ENCODE data around the gene DUSP21. TPM values are rescaled to one million over a fixed set of nuclear protein-coding genes. Genes with fewer than 3 reads are reported as not detected.

DUSP21 gene
- total RNA-seq, 1 experiment from 2014 or later: not detected

GRCh38 chrX:44889824-44890223 lies 46.0 kb downstream of the DUSP21 start:
- no peak overlapping the region for H3K27ac ChIP-seq (ENCODE audit: low read depth, low read length)
- no peak overlapping the region for H3K4me2 ChIP-seq (ENCODE audit: low read length)
- no peaks in the 10 kb centered on the region for H3K27me3 ChIP-seq (ENCODE audit: insufficient read depth, low read length)
- POLR2A ChIA-PET: no interaction called here
- peaks cover 83% of the 10 kb centered on the region for H3K79me2 ChIP-seq (ENCODE audit: insufficient read depth, low read length)
- RAD21 ChIA-PET (ENCODE audit: low non-redundant PET in 1 of 2, low total read pairs in 2 of 2, uncharacterized antibody in 2 of 2, unreplicated experiment in 2 of 2): no interaction called here
- no TSS peak for BruUV-seq (replicated peaks)
- intact Hi-C loops (cut with micrococcal nuclease): no loop called here
- no peak for DNase-seq (ENCODE audit: low read depth, low spot score)
- CTCF ChIA-PET: no interaction called here
- no peaks in the 10 kb centered on the region for H4K20me1 ChIP-seq (ENCODE audit: insufficient read depth)
- no peaks in the 10 kb centered on the region for H3K4me1 ChIP-seq (ENCODE audit: control insufficient read depth in 1 of 2, insufficient read depth in 2 of 2, low read length in 2 of 2)
- no peaks in the 10 kb centered on the region for H3K9me2 ChIP-seq (ENCODE audit: insufficient read depth)
- TF ChIP-seq CTCF (IDR thresholded peaks at IDR 0.05 in 2 of 3, conservative IDR thresholded peaks at IDR 0.05 in 1 of 3; ENCODE audit: borderline replicate concordance in 1 of 3, insufficient read depth in 1 of 3, low read depth in 2 of 3, low read length in 2 of 3) (no peak), ELF1 (IDR thresholded peaks at IDR 0.05; ENCODE audit: borderline replicate concordance, low read depth) (no peak), POLR2A (IDR thresholded peaks at IDR 0.05; ENCODE audit: borderline replicate concordance, extremely low read depth, insufficient read depth, insufficient read length) (no peak), ZFX (IDR thresholded peaks at IDR 0.05) (no peak), EZH2 (IDR thresholded peaks at IDR 0.05) (no peak), CBX3 (IDR thresholded peaks at IDR 0.05; ENCODE audit: low read depth) (no peak), ATF3 (IDR thresholded peaks at IDR 0.05) (no peak), EGR1 (IDR thresholded peaks at IDR 0.05; ENCODE audit: low read depth) (no peak), SRF (IDR thresholded peaks at IDR 0.05; ENCODE audit: low read depth) (no peak), MAX (IDR thresholded peaks at IDR 0.05) (no peak), ZBTB33 (IDR thresholded peaks at IDR 0.05; ENCODE audit: extremely low read depth, insufficient replicate concordance, low read length) (no peak), POLR2AphosphoS5 (IDR thresholded peaks at IDR 0.05; ENCODE audit: low read depth, low read length) (no peak), JUND (IDR thresholded peaks at IDR 0.05) (no peak), CEBPB (IDR thresholded peaks at IDR 0.05; ENCODE audit: low read depth) (no peak), SP1 (IDR thresholded peaks at IDR 0.05; ENCODE audit: low read depth) (no peak), FOSL1 (IDR thresholded peaks at IDR 0.05; ENCODE audit: low read depth) (no peak)
- ATAC-seq: no peak
- H2AFZ ChIP-seq (ENCODE audit: low read depth, low read length, poor library complexity, severe bottlenecking): no peak overlapping the region
- no peak overlapping the region for H3K4me3 ChIP-seq (replicated peaks in 1 of 2; ENCODE audit: low read depth in 1 of 2, low read length in 2 of 2)
- H3K9ac ChIP-seq (ENCODE audit: low read length): no peak overlapping the region
- H3K9me3 ChIP-seq (ENCODE audit: control insufficient read depth in 1 of 2, insufficient read depth in 1 of 2, low read depth in 1 of 2, low read length in 2 of 2): no peaks in the 10 kb centered on the region
- H3K36me3 ChIP-seq (ENCODE audit: control insufficient read depth in 1 of 2, insufficient read depth in 2 of 2, low read length in 2 of 2): no peaks in the 10 kb centered on the region

All from HCT116 (cell line).